IMR-90 (cell line): ENCODE results near the gene GSTA5. TPM values are rescaled to one million over a fixed set of nuclear protein-coding genes. Genes with fewer than 3 reads are reported as not detected.

ENCODE experiments used
- ATAC-seq: fragments of 200-7000 bp; cut with Tn5 transposase; 2 replicates; pipeline ENCODE4 v1.9.1; 2020; ENCODE audit warnings: low read depth, mild to moderate bottlenecking, moderate library complexity
- BruUV-seq: library from RNA; stranded (reverse); fragments of 400-500 nt; replicated peaks from 2 replicates; lab custom pipeline; 2021; lab: Mats Ljungman, UMichigan
- CTCF ChIA-PET: fragments of 300-600 bp; formaldehyde crosslinking; extraction: SDS; loops from one replicate; lab custom pipeline; 2021; ENCODE audit warnings: antibody characterized with exemption; lab: Yijun Ruan, JAX
- POLR2A ChIA-PET: fragments of 300-600 bp; sonication (Branson Sonifier 250); formaldehyde crosslinking; loops from one replicate; lab custom pipeline; 2022; ENCODE audit warnings: antibody characterized with exemption; ENCODE audit not compliant: unreplicated experiment; lab: Charles Lee
- DNase-seq: peaks from one replicate; pipeline ENCODE4 v3.0.0; 2013
- H2AFZ ChIP-seq: replicated peaks from 2 replicates; pipeline ENCODE3; 2013; ENCODE audit warnings: low read length, mild to moderate bottlenecking; ENCODE audit not compliant: poor library complexity
- H2AK5ac ChIP-seq: 2 replicates; pipeline ENCODE4 v1.6.1; 2013; ENCODE audit warnings: low read depth, low read length, inconsistent platforms
- H2AK9ac ChIP-seq: replicated peaks from 2 replicates; pipeline ENCODE3; 2013; ENCODE audit warnings: mild to moderate bottlenecking, low read depth, low read length, moderate library complexity; ENCODE audit not compliant: poor library complexity
- H2BK120ac ChIP-seq: 2 replicates; pipeline ENCODE4 v1.6.1; 2013; ENCODE audit warnings: low read depth, low read length, inconsistent platforms
- H2BK15ac ChIP-seq: 3 replicates; pipeline ENCODE4 v1.6.1; 2013; ENCODE audit warnings: low read depth, low read length, inconsistent platforms
- H2BK20ac ChIP-seq: 2 replicates; pipeline ENCODE4 v1.6.1; 2013; ENCODE audit warnings: low read depth, mild to moderate bottlenecking, inconsistent platforms, low read length, moderate library complexity
- H2BK5ac ChIP-seq: 2 replicates; pipeline ENCODE4 v1.6.1; 2013; ENCODE audit warnings: mild to moderate bottlenecking, low read depth, low read length, inconsistent platforms; ENCODE audit not compliant: poor library complexity, severe bottlenecking
- H3K14ac ChIP-seq: replicated peaks from 2 replicates; pipeline ENCODE4 v1.6.1; 2013; ENCODE audit warnings: low read depth, low read length, inconsistent platforms
- H3K18ac ChIP-seq: 2 replicates; pipeline ENCODE4 v1.6.1; 2013; ENCODE audit warnings: low read depth, low read length, control low read depth
- H3K23ac ChIP-seq: 2 replicates; pipeline ENCODE4 v1.6.1; 2013; ENCODE audit warnings: low read depth, low read length, inconsistent platforms
- H3K27ac ChIP-seq: 2 replicates; pipeline ENCODE4 v1.5.1; 2013; ENCODE audit warnings: mild to moderate bottlenecking, control low read depth, low read length; ENCODE audit not compliant: insufficient read depth
- H3K27me3 ChIP-seq: 2 replicates; pipeline ENCODE4 v1.6.1; 2013; ENCODE audit warnings: low read length; ENCODE audit not compliant: control insufficient read depth, insufficient read depth
- H3K36me3 ChIP-seq: 2 replicates; pipeline ENCODE4 v1.6.1; 2013; ENCODE audit warnings: low read length, mixed read lengths; ENCODE audit not compliant: control insufficient read depth, insufficient read depth
- H3K4ac ChIP-seq: 2 replicates; pipeline ENCODE4 v1.6.1; 2013; ENCODE audit warnings: low read depth, low read length, inconsistent platforms
- H3K4me1 ChIP-seq: 2 replicates; pipeline ENCODE4 v1.6.1; 2013; ENCODE audit warnings: low read length, mixed read lengths; ENCODE audit not compliant: control insufficient read depth, insufficient read depth
- H3K4me2 ChIP-seq: 2 replicates; pipeline ENCODE4 v1.6.1; 2013; ENCODE audit warnings: low read depth, mild to moderate bottlenecking, control low read depth, low read length, moderate library complexity
- H3K4me3 ChIP-seq: 2 replicates; pipeline ENCODE4 v1.5.1; 2013; ENCODE audit warnings: low read depth, mild to moderate bottlenecking, control low read depth, low read length, moderate library complexity; ENCODE audit not compliant: insufficient read depth
- H3K56ac ChIP-seq: 2 replicates; pipeline ENCODE4 v1.6.1; 2013; ENCODE audit warnings: low read length, inconsistent platforms; ENCODE audit not compliant: insufficient read depth; ENCODE audit errors: extremely low read depth
- H3K79me1 ChIP-seq, 2 experiments: 2 replicates each; pipeline ENCODE4 v1.6.1; 2013; ENCODE audit warnings: low read length in 2 of 2, inconsistent platforms in 1 of 2, low read depth in 1 of 2
- H3K9ac ChIP-seq: 2 replicates; pipeline ENCODE4 v1.6.1; 2013; ENCODE audit warnings: low read depth, low read length, control low read depth
- H3K9me1 ChIP-seq: 2 replicates; pipeline ENCODE4 v1.6.1; 2013; ENCODE audit warnings: low read length, inconsistent platforms; ENCODE audit not compliant: insufficient read depth
- H3K9me3 ChIP-seq: 2 replicates; pipeline ENCODE4 v1.6.1; 2013; ENCODE audit warnings: low read length; ENCODE audit not compliant: control insufficient read depth, insufficient read depth
- H4K20me1 ChIP-seq: 2 replicates; pipeline ENCODE4 v1.6.1; 2013; ENCODE audit warnings: low read length, inconsistent platforms; ENCODE audit not compliant: insufficient read depth
- H4K5ac ChIP-seq: 2 replicates; pipeline ENCODE4 v1.6.1; 2013; ENCODE audit warnings: mild to moderate bottlenecking, low read depth, low read length, control low read depth
- H4K8ac ChIP-seq, 2 experiments: 2 replicates each; pipeline ENCODE4 v1.6.1; 2013; ENCODE audit warnings: low read depth in 2 of 2, low read length in 2 of 2, control low read depth in 1 of 2, inconsistent platforms in 1 of 2
- H4K91ac ChIP-seq: 2 replicates; pipeline ENCODE4 v1.6.1; 2013; ENCODE audit warnings: low read depth, low read length, inconsistent platforms; ENCODE audit not compliant: insufficient read depth
- CEBPB ChIP-seq: IDR thresholded peaks from 2 replicates; pipeline ENCODE4 v1.6.1; 2012; ENCODE audit warnings: low read depth, low read length, improper control_type of control experiment
- FOS ChIP-seq: fragments of 150-350 bp; IDR thresholded peaks from 2 replicates; pipeline ENCODE4 v1.6.1; 2016; ENCODE audit warnings: low read depth, low read length
- WGBS, 2 experiments: methylation state at CpG; one replicate each; pipeline versions ENCODE4 v1.1.5 to v1.1.7; 2013; ENCODE audit warnings: missing lambda C conversion rate in 2 of 2; ENCODE audit not compliant: insufficient read length in 1 of 2; ENCODE audit errors: extremely low coverage in 2 of 2; 5-methylcytosine and 5-hydroxymethylcytosine counted together
- dilution Hi-C: fragments of 300-500 bp; cut with HindIII; formaldehyde crosslinking; loops from one replicate; pipeline ENCODE4 v1.14.3; 2018; ENCODE audit warnings: low sequenced_read_pairs; ENCODE audit not compliant: unreplicated experiment
- in situ Hi-C: fragments of 300-500 bp; cut with MboI; formaldehyde crosslinking; loops from 3 replicates; pipeline ENCODE4 v1.14.3; 2019; ENCODE audit warnings: low sequenced_read_pairs, inconsistent platforms, mixed read lengths
- intact Hi-C: fragments of 100-400 bp; cut with micrococcal nuclease; formaldehyde crosslinking; loops from 2 replicates; pipeline ENCODE4 v1.10.0; 2022
- polyA plus RNA-seq, 3 experiments: library from polyadenylated mRNA; depleted of rRNA; stranded (reverse); fragments of >200 nt; gene quantifications; 2 replicates each; pipeline ENCODE4 v1.2.3, GENCODE V29; 2012; ENCODE audit warnings: low replicate concordance in 1 of 3
- total RNA-seq: library from RNA; depleted of rRNA; stranded (reverse); fragments of >200 nt; gene quantifications from 2 replicates; pipeline ENCODE4 v1.2.3, GENCODE V29; 2012

Gene GSTA5
- total and polyA plus RNA-seq, 2 of the 4 experiments (the other 2 are of a cell fraction) = not detected

DNA sequence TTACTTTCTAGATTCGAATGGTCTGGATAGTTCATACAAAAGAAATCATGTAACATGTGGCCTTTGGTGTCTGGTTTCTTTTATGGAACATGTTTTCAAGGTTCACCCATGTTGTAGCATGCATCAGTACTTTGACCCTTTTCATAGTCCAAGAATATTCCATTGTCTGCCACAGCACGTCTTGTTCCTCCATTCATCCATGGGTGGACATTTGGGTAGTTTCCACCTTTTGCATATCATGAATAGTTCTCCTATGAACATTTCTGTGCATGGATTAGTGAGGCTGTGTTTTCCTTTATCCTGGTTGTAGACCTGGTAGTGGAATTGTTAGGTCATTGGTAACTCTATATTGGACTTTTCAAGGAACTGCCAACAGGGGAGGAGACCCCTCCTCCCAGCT lies 37.2 kb upstream of the GSTA5 start:
- no peaks in the 10 kb centered on the region for H3K9me3 ChIP-seq
- no peaks in the 10 kb centered on the region for H3K79me1 ChIP-seq
- intact Hi-C loops = loop anchor here (2.0 kb wide), 1 partner anchor 461 kb away; no protein-coding TSS in a partner anchor
- peak overlapping the region; percentile 94 for H2BK20ac ChIP-seq
- H3K9ac ChIP-seq = no peak overlapping the region
- peaks cover 14% of the 10 kb centered on the region for H3K4me1 ChIP-seq
- BruUV-seq = no TSS peak
- H4K8ac ChIP-seq = peak overlapping the region in 1 of 2 experiments; percentile 73; a peak in 1 of 4 replicates
- H3K56ac ChIP-seq = no peak overlapping the region
- peak overlapping the region; percentile 61 for H2BK5ac ChIP-seq
- H3K14ac ChIP-seq = peak overlapping the region; percentile 69
- in situ Hi-C loops = no loop called here
- WGBS, 2 experiments = no CpG with 5 or more reads among the region's 2 CpGs
- POLR2A ChIA-PET = no interaction called here
- CTCF ChIA-PET = no interaction called here
- no peak overlapping the region for H2AFZ ChIP-seq
- H3K4ac ChIP-seq = peak overlapping the region; percentile 89; the same call in 1 of the 2 replicates
- peak overlapping the region; percentile 17; the same call in 1 of the 2 replicates for H3K4me2 ChIP-seq
- peak overlapping the region; percentile 34; the same call in 1 of the 2 replicates for H3K27ac ChIP-seq
- peak overlapping the region; percentile 62; the same call in 1 of the 2 replicates for H4K91ac ChIP-seq
- peak overlapping the region; percentile 78; the same call in 2 of the 3 replicates for H2BK15ac ChIP-seq
- dilution Hi-C loops = no loop called here
- no peaks in the 10 kb centered on the region for H4K20me1 ChIP-seq
- peak overlapping the region; percentile 37; the same call in 1 of the 2 replicates for H4K5ac ChIP-seq
- no peaks in the 10 kb centered on the region for H3K36me3 ChIP-seq
- no peak overlapping the region for H3K4me3 ChIP-seq
- TF ChIP-seq FOS (no peak), CEBPB (no peak)
- H2AK9ac ChIP-seq = no peak overlapping the region
- H3K9me1 ChIP-seq = peaks cover 7% of the 10 kb centered on the region
- peak overlapping the region; percentile 71; the same call in 1 of the 2 replicates for H3K18ac ChIP-seq
- H3K27me3 ChIP-seq = no peaks in the 10 kb centered on the region
- ATAC-seq = no peak
- peak overlapping the region; percentile 89 for H2AK5ac ChIP-seq
- H2BK120ac ChIP-seq = peak overlapping the region; percentile 86
- peak overlapping the region; percentile 86; the same call in 1 of the 2 replicates for H3K23ac ChIP-seq
- peak; percentile 7 for DNase-seq
